GM03348 (cell line): Measurements from ENCODE around the gene DCHS2.
A peak's percentile ranks its signal among the peaks of the same experiment; 100 is the strongest.

ENCODE experiments used
- DNase-seq: peaks from one replicate; pipeline ENCODE4 v3.0.0; 2012; ENCODE audit warnings: low spot score

Gene DCHS2

DNA sequence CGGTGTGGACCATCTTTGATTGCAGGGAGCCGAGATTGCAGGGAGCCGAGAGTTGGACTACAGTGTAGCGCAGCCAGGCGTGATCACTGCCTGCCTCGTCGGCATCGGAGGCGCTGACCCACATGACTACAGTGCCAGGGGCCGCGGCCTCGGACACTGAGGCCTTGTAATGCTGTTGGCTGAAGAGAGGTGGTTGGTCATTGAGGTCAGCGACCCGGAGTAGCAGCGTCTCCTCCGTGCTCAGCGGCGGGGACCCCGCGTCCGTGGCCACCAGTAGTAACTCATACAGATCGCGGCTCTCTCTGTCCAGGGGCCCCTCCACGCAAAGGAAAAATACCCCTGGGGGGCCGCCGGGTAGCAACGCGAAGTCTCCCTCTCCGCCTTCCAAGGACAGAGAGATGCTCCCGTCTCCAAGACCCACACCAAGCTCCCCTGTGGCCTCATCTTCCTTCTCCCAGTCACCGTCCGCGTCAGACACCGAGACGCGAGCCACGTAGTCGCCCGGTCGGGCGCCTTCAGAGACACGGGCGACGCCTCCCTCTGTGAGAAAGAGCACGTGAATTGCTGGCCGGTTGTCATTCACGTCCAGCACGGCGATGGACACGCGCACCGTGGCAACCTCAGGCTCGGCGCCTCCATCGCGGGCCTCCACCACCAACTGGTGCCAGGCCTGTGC, 1.9 kb downstream of the DCHS2 start:
- DNase-seq: peak; percentile 5

DNA sequence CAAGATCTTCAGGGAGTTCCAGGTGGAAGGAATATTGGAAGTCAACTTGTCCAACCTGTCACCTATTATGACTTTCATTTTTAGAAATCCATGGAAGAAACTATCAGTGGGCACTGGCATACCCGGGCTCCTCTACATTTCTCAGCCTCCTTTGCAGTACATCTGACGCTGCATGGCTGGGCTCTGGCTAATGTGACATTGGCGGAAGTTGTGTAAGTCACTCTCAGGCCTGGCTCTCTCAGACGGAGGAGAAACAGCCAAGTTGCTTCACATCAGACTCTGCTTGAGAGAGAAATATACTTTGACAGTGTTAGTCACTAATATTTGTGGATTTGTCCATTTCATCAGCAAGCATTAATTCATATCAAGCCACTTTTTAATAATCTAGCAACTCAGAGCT, 4.5 kb downstream of the DCHS2 start:
- no peak for DNase-seq

DNA sequence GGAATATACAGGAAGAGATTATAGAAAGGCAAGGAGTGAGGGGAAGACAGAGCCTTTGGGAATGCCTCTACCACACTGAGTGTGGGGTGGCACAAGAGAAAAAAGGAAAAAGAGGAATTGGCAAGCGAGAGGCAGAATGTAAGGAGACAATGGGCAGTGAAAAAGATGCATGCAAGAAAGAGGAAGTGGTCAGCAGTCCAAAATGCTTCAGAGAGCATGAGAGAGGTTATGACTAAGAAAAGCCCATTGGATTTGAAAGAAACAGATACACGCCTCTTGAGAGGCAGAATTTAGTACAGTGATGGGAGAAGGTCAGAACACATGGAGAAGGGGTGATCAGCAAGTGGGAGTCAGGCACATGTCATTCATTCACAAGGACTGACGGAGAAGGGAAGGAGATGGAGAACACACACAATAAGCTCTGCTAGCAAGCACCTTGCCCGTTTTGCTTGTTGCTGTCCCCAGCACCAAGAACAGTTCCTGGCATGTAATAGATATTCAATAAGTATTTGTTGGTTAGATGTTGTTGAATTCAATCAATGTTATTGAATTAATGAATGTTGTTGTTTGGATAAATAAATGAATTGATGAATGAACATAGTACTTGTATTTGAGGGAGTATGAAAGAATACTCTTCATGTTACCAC, 6.3 kb downstream of the DCHS2 start:
- no peak for DNase-seq

DNA sequence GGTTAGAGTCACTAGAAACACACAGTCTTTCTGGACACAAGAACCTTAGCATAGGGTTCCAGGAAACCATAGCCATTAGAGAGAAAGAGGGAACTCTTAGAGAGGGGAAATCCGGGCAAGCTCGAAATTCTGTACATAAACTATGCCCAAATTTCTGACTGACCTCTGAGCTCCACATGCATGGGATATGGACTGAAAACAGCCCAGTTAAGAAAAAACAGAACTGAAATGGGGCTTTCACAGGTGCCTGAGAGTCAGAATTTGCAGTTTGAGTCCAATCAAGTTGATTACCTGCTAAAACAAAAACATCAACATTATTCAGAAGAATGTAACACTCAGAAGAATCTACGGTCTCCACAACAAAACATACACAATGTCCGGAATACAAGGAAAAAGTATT, 13.1 kb downstream of the DCHS2 start:
- no peak for DNase-seq

DNA sequence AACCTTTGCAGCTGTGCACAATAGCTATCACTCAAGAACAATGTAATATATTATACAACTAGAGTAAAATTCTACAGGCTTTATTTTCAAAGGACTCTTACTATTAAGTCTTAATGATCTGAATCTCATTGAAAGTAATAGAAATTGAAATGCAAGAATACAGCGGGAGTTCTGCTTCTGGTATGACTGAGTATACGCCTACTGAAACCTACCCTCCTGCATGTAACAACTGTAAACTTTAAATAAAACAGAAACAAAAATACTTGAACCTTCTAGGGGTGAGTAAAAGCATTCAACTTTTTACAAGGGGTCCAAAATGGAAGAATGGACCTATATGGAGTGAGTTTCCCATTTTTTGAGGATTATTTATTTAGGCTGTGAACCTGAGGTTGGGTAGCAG, 13.5 kb downstream of the DCHS2 start:
- DNase-seq: no peak

DNA sequence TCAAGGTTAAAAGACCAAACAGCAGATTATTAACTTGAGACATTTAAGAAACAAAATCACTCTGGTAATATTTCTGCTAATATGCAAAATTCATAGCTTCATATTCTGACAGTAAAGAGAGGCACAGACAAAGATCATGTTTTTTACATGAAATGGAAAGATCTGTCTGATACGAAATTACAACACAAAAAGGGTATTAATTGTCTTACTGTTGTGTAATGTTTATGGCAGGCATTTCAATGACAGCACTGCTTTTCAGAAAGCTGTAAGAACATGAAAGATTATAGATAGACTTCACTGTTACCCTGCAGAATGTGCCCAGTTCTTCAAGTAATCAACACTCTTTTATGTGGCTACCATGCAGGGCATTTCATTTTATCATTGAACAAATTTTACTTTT, 15.4 kb downstream of the DCHS2 start:
- no peak for DNase-seq

DNA sequence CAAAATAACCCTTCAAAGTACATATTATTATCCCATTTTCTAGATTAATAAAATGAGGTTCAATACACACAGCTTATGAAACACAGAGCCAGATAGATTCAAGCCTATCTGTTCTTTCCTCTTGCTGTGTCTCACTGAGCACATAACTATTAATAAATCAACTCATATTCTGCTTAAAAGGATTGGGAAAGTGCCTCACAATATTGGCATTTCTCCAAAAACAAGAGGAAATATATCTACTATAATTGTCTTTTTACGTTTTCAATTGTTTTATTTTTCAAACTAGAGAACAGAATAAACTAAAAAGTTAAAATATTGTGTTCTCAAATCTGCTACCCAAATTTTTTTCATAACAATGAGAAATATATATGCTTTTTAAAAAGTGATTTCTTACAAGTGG, 15.8 kb downstream of the DCHS2 start:
- no peak for DNase-seq

DNA sequence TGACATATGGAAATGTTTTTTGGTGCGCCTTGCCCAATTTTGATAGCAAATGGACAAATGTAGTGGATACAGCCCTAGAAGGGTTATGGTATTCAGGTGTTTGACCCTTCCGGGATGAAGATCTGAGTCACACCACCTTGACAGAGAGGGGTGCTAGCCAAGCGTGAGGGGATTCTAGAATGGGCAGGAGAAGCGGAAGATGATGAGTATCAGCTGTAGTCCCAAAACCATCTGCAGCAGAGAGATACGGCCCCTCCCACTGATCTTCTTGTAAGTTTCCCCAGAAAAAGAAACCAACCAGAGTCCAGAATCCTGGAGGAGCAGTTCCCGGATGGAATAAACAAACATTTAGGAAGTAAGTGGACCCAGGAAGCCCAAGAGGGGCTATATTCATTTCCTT, 18.1 kb downstream of the DCHS2 start:
- DNase-seq: no peak

DNA sequence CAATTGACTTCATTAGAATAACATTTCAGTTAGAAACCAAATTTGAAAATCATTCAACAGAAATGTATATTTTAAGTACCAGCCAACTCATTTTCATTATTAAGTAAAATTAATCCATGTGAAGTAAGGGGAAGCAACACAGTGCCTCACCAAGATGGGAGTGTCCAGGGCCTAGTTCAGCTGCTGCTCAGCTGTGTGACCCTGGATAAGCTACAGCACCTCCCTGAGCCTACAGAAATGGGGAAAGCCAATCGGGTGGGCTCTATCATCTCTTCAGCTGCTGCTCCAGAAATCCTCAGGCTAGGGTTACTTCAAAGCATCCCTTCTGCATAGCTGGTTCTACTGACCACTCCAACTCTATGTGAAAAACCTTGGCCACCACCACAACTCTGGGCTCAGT, 18.7 kb downstream of the DCHS2 start:
- no peak for DNase-seq

DNA sequence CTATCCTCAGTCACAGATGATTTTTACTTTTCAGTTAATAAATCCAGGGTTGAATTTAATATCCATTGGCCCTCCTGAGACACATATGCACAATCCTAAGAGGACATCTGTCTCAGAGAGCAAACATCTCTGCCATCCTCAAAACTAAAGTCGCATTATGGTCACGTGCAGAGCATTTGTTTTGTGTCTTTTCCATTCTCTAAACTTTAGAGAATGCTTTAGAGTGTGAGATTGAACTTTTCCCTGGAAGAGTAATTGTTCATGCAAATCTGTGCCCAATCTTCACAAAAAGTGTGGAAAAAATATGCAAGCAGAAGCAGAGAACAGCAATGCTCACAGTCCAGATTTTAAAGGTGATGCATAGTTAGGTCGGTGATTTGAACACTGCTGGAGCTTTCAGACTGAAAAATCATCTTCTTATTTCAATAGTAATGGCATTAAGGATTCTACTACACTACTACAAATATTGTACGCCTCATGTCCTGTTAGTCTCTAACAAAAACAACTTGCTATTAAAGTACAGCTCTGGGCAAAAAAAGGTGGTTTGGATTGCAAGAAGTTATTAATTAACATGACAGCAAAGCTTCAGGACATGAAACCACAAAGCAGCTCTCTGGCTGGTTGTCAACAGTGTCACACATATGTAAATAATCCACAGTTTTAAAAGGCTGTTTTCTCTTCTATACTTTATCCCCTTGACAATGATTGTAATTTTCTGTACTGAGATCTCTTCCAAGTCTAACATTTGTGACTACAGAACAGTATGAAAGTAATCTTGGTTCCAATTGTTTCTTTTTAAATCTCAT, 19.9 kb downstream of the DCHS2 start:
- DNase-seq: no peak

DNA sequence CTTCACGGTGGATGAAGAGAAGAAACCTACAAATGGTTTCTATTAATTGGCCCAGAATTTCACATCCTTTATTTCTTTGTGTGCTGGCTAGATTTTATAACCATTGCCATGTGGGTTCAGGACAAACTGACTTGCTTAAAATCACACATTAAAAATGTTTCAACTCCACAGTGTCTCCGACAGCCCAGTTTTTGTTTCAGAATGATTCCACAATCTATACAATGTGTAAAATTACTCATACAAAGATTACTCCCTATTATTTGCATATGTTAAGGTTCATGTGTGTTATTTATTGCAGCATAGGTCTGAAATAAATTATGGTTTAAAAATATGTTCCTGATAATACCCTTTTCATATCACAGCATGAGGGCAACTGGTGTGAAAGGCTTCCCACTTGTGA, 20.6 kb downstream of the DCHS2 start:
- no peak for DNase-seq

DNA sequence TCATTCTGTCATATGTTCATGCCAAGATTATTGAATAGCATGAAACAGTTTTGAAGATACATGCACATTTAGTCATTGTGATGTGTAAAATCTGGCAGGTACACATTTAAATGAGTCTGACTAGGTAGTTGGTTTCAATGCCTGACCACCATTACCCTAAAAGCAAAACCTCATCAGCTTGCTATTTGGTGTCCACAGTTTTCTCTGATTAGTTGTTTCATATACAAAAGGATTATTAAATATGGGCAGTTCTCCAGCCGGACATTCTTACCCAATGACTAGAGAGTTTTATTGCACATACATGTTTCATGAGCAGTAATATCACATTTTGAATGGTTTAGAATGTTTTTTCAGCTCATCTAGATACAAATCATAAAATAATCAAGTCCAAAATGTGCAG, 23.7 kb downstream of the DCHS2 start:
- no peak for DNase-seq

DNA sequence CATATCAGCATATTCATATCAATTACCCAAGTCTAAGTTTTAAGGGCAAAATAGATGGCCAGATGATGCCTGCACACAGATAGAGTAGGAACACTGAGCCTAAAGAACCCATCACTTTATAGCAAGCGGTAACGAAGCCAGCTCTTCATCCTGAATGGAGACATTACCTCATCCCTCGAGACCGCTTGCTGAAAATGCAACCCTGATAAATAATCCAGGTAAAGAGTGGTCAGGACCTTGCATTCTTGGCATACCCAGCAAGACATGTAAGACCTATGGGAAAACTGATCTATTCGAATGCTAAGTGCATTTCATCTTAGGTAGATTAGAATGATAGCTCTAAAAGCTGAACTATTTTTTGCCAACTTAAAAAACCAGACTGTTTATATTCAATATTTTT, 25.3 kb downstream of the DCHS2 start:
- DNase-seq: no peak

DNA sequence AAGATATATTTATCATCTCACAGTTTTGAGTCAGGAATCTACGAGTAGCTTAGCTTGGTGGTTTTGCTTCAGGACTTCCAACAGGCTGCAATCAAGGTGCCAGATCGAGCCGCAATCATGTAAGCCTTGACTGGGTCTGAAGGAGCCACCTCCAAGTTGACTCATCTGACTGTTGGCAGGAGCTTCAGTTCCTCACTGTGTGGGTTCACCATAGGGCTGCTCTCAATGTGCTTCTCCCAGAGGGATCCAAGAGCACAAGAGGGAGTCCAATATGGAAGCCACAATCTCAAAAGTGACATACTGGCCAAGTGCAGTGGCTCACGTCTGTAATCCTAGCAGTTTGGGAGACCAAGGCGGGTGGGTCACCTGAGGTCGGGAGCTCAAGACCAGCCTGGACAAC, 26.5 kb downstream of the DCHS2 start:
- DNase-seq: no peak

DNA sequence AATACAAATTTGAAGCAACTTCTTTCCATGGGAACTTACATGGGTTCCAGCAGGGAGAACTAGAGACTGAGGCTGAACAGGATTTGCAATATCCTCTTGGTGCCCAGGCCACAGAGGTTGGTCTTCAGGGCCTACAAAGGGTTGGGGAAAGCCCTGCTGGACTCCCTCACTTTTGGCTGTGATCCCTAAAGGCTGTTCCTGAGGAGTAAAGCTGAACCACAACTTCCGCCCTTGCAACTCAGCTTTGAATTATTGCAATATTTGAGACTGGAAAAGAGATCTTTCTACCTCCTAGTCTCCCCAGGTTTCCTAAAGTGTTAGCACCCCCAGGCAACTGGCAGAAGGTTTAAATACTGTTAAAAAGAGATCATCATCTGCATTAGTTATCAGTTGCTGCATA, 26.9 kb downstream of the DCHS2 start:
- no peak for DNase-seq

DNA sequence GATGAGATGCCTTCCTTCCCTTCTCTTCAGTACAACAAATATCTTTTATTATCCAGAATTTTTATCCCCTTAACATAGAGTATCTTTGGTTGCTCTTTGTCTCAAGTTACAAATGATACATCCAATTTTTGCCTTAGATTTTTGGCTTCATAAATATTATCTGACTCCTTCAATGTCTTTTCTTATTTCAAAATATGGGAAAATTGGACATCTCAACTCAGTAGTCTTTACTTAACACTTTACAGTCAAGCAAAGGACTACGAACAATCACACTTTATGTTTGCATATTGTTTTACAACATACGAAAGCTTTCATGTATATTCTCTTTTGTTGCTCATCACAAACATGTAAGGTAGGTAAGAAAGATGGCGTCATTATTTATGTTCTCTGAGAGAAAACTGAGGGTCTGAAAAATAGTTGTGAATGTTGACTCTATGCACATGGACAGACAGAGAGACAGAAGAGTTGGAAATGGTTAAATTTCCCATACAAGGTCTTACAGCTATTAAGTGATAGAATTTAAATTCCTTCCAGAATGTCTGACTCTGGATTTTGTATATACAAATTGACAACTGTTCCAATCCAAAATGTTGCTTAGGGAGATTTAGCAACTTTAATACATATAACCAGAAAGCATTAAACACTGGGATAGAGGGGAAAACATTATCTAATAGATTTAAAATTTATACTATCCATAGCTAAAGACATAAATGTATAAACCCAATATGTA, 29.4 kb downstream of the DCHS2 start:
- DNase-seq: no peak

DNA sequence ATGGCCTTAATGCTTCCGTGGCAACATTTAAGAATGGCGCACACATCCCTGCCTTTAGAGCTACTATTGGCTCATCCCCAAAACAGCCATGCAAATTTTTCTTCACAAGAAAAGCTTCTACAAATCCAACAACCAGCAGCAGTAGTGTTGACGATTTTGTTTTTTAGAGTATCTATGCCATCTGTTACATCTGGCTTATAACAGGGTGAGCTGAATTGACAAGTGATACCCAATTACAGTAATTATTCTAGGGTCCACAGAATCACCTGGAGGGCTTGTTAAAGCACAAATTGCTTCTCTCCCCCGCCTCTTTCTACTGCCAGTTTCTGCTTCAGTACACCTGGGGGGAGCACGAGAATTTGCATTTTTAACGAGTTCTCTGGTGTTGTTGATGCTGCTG, 34.1 kb downstream of the DCHS2 start:
- no peak for DNase-seq

DNA sequence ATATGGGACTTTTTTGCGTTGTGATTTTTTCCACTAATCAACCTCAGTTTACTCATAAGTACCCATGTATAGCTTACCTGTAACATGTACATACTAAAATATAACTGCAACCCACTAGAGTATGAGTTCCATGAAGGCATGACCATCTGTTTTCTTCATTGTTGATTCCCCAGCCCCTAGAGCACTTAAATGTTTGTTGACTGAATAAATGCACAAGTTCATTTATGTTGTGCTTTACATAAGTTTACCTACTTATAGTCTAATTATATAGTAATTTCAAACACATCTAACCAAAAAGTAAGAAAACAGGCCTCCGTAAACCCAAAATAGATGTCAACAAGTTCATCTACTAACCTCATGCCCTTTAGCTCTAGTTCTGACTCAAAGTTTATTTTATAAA, 34.7 kb downstream of the DCHS2 start:
- DNase-seq: no peak

DNA sequence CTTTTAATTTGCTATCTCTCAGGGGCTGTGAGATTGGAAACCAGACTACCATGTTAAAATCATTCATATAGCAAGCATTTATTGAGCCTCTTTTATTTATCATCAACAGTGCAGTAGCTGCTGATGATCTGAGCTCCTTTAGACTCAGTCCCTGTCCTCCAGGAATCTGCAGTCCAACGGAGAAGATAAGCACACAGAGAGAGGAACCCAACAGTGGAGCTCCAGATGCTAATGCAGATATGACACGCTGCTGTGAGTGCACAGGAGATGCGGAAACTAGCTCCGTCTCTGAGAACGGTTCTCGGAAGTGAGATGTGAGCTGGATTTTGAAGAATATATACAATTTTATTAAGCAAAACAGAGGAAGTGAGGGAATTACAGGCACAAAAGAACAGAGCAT, 35.4 kb downstream of the DCHS2 start:
- DNase-seq: no peak

DNA sequence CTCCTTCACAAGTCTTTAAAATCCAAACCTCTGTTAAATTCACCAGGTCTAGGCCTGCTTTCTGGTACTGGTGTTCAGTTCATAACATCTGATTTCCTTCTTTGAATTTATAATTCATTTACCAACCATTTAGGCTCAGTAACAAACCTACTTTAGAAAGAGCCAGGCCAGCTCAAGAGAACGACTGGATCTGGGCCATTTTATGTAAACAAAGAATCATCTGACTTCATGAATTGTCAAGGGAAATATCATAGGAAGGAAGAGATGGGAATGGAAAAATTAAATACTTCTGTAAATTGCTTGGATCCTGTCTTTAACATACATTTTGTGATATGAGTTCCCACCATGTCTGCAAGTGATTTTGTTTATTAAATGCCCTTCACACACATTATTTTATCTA, 36.5 kb downstream of the DCHS2 start:
- DNase-seq: no peak

DNA sequence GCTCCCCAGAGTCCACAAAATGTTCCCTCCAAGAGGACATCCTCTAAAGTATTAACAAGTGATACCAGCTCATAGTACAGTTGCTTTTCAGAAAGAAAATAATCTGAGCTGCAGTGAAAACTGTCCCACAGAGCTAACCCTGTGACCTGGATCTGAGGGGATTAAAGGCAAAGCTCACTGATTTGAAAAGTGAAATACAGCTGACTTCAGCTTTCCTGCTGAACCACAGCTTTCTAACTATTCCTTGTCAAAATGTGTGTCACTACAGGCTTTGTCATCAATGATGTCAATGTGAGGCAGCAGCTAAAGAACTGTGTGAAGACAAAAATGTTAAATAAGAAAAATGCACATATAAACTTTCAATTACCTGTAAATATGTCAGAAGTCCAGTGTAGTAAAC, 36.9 kb downstream of the DCHS2 start:
- DNase-seq: no peak

DNA sequence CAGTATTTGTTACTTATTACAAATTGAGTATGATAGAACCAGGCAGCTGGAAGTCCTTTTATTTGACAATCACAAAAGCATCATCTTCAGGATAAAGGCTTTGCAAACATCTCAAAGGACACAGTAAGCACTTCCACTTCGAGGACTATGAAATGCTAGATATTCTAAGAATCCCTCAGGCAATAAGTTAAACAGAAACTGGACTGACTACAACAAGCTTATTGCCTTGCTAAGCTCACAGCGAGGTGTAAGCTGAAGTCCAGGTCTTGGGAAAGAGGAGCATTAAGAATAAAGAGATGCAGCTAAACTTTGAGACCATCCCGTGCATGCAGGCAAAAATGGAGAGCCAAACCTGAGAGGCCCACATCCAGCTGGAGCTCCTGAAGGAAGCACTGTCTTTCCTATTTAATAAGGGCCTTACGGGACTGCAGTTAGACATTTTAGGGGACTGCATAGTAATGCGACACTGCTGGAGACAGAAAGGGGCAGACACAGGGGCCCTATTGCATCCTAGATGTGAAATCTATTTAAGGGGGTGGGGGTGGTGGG, 38.7 kb downstream of the DCHS2 start:
- no peak for DNase-seq

DNA sequence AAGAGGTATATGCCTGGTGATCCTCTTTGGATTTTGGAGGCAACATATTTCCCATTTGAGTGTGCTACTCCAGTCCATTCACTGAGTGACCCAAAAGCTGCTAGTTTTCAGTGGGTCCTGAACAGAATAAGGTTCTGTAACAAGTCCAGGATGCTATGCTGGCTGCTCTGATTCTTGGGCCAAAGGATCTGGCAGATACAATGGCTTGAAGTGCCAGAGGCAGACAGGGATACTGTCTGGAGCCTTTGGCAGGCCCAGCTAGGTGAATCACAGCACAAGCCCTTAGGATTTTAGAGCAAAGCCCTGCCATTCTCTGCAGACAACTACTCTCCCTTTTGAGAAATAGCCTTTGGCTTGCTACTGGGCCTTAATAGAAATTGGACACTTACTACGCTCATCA, 40.6 kb downstream of the DCHS2 start:
- no peak for DNase-seq
